GM21367 (cell line): ENCODE data around the gene KCTD12.

Experiments
- ATAC-seq: cut with Tn5 transposase; IDR thresholded peaks from one replicate; pipeline ENCODE4 v1.9.1; 2021; ENCODE audit not compliant: unreplicated experiment

KCTD12 gene

DNA sequence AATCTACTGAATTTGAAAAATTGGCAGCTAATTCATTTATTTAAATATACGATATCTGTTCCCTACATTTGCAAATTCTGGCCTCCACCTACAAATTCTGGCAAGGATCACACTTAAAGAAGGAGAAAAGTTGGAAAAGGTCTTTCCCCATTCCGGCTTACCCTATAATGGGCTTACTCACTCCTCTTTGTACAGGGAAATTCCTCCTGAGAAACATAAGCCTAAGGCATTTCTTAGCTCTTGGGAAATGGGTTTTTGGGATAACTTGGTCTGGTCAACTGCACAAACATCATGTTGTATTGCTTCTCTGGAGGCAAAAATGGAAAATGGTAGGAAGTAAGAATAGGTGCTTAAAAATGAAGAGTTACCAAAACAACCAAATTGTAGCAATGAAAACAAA, 25.5 kb downstream of the KCTD12 start:
- no peak for ATAC-seq

DNA sequence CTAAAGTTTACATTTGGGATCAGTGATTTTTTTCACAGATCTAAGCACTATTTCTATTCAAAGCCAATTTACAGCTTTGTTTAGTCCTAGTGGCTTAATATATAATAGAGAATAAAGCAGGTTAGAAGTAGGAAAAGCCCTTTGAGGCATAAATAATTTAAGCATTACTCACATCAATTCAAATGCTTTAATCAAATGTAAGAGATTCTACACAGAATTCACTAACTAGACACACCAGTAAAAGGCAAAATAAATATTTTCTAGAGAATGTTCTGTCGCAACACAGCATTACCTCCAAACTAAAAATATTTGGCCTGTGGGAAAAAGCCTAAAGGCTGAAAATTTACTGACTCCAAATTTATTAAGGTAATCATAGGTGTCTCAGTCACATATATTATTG, 31.3 kb downstream of the KCTD12 start:
- ATAC-seq = no peak

DNA sequence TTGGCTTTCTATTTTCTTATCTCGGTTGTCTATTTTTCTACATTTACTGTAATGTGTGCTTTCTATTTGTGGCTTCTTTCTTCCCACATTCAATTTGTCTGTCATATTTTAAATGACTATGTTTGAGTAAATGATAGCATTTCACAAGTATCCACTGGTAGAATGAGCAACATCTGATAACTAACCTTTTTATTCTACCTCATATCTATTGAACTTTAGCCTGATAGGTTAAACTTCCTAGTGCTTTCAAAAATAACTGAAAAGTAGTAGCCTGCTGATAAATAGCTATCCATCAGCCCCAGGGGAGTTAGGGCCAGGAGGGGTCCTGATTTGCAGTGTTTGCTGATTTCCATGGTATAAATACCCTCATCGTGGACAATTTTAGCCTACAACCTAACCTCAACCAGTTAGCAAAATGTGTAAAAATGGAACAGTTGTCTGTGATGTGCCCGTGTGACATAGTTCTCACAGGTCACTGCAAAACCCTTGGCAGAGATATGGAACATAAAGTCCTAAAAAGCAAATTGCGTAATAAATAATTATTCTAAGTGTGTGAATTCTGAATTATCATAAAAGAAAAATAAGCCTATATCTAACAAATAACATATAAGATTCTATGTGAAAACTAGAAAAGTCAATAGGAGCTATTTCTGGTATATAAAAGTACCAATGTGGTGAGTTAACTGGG, 32.1 kb downstream of the KCTD12 start:
- ATAC-seq = no peak

DNA sequence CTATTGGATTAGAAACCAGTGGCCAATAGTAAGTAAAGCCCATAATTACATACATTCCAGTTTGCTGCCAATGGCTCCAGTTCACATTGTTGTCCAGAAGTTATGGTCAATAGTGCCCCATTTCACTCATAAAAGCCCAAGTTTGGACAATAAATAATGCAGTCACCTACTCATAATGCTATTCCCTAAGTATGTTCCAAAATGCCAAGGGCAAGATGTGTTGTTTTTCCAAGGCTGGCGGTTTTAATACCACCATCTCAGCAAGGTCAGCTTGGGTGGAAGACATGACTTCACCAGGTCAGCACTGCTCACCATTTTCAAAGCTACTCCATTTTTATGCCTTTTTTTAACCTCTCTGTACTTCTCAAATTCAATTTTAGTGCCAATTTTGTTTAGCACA, 32.7 kb downstream of the KCTD12 start:
- ATAC-seq = no peak

DNA sequence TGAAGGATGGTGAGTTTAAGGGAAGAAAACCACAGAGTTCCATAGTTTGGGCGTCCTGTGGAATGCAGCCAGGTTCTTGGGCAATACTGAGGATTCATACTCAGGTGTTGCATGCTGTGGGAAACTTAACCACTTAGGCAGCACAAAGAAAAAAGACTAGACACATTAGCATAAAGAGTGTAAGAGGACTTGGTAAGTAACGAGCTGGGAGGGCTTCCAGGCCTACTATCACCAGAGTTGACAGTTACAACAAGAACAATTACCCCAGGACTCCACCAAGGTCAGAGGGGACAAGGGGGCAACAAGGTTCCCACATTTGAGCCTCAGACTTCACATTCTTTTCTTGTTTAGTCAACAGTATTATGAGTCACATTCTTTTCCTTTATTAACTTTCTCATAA, 33.2 kb downstream of the KCTD12 start:
- no peak for ATAC-seq

GRCh38 chr13:76851961-76852360, 34.2 kb downstream of the KCTD12 start:
- ATAC-seq = no peak

DNA sequence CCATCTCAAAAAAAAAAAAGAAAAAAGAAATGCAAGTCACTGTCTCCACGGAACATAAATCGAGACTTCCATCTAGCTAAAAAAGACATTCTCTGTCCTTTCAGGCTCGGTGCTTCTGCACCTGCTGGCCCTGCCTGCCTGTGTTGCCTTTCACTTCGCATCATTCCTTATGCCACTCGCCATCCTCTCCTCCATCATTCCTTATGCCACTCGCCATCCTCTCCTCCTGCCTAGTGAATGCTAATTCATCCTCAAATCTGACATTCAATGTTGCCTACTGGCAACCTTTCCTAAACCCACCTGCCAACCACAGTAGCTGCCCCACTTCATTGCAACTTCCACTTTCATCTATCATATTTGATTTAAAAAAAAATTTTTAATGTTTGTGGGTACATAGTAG, 36.7 kb downstream of the KCTD12 start:
- no peak for ATAC-seq

- no peak for ATAC-seq
Observed at GRCh38 chr13:76848596-76848995, 37.6 kb downstream of the KCTD12 start.

DNA sequence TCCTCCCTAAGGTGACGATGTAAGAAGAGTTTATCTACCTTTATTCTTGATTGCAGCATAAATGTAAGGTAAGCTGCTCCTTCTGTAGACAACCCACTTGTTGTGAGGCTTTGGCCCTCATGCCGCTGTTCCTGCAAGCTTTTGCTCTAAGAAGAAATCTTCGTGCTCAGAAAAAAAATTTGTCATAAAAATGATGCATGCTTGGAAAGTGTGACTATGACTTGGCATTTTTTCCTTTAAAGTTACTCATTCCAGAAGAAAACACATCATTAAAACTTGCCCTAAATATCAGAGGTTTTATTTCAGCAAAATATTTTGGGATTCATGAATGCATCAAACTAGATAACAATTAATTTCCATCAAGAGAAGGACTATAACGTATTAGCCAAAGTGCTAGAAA, 39.8 kb downstream of the KCTD12 start:
- ATAC-seq = no peak

DNA sequence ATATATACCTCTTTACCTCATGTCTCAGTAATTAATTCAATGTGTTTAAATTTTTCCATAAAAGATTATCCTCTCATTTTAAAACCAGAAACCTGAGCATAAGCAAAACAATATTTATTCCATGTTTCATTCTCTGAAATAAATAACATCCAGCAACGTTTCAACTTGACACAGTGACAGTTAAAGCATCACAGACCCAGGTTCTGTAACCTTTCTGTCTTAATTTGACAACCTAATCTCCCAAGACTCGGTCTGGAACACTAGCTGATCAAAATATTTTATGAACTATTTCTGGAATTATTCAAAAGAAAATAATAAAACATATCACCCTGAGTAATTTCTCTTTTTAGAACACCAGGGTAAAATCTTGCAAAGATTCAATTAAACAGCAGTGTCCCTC, 40.3 kb downstream of the KCTD12 start:
- ATAC-seq = no peak

- no peak for ATAC-seq
Observed at GRCh38 chr13:76845367-76845766, 40.8 kb downstream of the KCTD12 start.

DNA sequence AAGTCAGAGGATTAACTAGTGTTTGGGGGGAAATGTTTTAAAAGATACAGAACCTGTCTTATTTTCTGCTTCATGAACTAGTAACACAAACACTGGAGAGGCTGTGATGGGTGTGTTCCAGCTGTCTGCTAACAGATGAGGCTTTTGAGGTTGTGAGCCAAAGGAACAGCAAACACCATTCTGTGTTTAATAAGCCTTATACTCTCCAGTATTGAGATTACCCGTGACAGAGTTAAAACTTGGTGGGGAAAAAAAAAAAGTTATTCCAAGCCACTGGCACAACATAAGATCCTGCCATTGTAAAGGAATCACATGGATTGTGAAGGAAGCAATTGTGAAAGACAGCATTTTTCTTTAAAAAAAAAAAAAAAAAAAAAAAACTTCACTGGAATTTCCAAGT, 48.4 kb downstream of the KCTD12 start:
- no peak for ATAC-seq

DNA sequence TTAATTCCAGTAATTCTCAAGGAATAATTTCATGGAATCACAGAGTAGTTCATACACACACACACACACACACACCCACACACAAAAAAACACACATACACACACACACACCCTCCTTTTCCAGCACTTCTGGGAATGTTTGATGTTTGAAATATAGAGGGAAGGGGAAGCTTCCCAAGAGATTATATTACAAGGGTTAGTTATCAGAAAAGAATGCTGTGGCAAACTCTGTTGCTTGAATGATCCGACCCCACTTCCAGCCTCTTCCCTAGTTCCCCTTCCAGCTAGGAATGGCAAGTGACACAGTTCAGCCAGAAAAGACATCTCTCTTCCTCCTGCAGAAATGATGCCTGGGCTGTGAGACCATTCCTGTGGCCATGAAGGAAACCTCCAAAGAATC, 49.9 kb downstream of the KCTD12 start:
- no peak for ATAC-seq

- ATAC-seq = no peak
Observed at GRCh38 chr13:76833441-76833954, 52.7 kb downstream of the KCTD12 start.

GRCh38 chr13:76832258-76832988, 53.8 kb downstream of the KCTD12 start:
- no peak for ATAC-seq

GRCh38 chr13:76830805-76831204, 55.4 kb downstream of the KCTD12 start:
- no peak for ATAC-seq
